Frontal cortex (tissue), 4 donors: ENCODE measurements around the gene MEGF11. TPM values are rescaled to one million over a fixed set of nuclear protein-coding genes. Genes with fewer than 3 reads are reported as not detected.
A peak's percentile ranks its signal among the peaks of the same experiment; 100 is the strongest.

Source experiments
- DNase-seq, 2 donors: peaks; one replicate each; pipeline ENCODE4 v3.0.0; 2012; ENCODE audit warnings: low spot score in 2 of 2
- FAIRE-seq: peaks from 2 replicates; lab custom pipeline; 2012; peaks lifted over from hg19 to GRCh38; lab: Jason Lieb, UNC
- total RNA-seq: library from RNA; depleted of rRNA; stranded (reverse); fragments of >200 nt; gene quantifications from one replicate; pipeline ENCODE4 v1.2.3, GENCODE V29; 2014
- donor health status: control.
- donor health status: control.
- donor health status: control.

The MEGF11 gene
- total RNA-seq, 1 donor from 2014 or later = 4.5 TPM

DNA sequence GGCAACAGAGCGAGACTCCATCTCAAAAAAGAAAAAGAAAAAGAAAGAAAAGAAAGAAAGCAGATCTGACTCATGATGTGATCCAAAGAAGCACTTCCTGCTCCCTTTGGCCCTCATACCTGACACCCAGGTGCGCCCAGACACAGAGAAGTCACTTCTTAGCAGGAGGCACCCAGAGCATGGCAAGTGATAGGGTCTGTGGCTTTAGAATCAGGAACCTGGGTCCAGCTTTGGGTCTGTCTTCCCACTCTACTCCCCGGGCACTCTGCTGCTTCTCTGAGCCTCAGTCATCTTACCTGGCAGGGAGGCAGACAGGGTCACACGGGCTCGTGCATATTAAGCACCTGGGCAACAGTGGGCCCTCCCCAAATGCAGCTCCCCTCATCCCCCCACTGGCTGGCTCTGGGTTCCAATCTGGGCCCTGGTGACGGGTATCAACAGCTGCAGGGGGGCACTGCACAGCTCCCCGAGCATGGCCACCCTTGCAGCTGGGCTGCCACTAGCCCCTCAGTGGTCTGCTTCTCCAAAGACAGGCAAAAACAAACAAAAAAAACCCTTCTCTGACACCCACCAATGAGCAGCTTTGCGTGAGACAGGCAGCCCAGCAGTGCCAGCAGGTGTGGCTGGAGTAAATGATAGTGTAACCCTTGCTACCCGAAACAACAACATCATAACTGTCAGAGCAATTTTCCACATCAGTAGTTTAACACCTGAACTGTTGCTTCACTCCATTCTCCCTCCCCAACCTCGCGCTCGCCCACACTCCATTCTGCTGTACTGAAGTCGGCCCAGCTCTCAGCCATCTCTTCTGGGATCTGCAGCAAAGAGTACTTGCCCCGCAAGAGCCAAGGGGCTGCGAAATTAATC, 99.8 kb downstream of the MEGF11 start:
- no peak for FAIRE-seq
- no peak for DNase-seq

DNA sequence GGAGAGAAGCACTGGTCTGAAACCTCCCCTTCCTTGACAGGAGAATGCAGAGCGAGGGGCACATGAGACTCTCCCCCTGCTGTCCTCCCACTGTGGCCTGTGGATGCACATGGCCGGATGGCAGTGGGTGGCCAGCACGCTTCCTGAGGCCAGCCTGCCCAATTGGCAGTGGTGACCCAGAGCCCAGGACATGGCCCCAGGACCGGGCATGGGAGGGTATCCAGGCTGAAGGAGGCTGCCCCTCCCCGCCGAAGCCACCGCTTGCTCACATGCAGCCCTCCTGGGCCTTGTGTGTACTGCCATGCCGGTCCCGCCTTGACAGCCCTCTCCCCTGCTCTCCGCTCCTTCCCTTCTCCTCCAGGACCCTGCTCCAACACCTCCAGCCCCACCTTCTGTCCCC, 100.9 kb downstream of the MEGF11 start:
- DNase-seq (no peak), FAIRE-seq (no peak)

DNA sequence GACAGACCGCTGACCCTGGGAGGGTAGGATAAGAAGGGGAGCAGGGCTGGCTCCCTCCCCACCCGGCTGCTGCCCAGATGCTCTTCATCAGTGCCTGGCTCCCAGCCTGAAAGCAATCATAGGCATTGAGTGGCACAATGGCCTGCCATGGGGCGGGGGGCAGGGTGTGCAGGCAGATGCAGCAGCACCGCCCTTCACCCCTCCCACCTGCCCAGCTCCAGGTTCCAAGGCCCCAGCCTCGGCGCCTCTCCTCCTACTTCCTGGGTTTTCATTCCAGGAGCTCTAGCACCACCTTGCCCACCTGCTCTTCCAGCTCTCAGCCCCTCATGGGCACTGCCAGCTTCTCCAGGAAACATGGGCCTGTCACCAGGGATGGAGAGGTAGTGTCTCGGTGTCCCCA, 101.7 kb downstream of the MEGF11 start:
- DNase-seq (no peak), FAIRE-seq (no peak)

DNA sequence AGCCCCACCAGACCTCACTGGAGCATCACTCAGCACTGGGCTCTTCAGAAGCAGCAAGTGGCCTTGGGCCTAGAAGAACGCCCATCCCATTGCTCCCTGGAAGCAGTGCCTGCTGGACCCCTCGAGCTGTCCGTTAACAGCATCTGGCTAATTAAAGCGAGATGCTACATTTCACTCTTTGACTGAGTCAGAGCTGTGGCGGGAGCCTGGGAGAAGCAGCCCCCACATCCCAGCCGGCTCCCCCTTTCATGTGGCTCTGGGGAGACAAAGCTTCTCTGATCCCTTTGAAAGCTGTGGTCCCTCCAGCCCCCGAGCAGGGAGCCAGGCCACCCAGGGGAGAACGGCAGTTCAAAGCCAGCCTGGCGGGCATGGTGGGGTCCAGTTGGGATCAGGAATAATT, 103.7 kb downstream of the MEGF11 start:
- FAIRE-seq (no peak), DNase-seq (no peak)

DNA sequence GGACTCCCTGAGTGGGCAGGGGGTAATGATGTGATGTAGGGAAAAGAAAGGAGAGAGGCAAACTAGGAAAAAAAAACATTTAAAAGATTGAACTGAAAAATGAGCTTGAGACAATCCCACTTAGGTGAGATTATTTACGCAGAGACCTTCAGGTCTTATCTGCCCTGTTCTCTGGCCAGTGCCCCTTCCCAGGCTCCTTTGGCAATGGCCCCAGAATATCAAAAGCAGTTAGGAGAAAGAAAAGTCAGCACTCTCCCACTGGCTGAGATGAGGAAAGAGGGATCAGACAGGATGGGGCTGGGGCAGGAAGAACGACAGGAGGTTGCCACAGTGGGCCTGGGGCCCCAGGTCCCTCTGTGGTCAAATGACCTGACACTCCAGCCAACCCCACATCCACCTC, 105.4 kb downstream of the MEGF11 start:
- DNase-seq (no peak), FAIRE-seq (no peak)

DNA sequence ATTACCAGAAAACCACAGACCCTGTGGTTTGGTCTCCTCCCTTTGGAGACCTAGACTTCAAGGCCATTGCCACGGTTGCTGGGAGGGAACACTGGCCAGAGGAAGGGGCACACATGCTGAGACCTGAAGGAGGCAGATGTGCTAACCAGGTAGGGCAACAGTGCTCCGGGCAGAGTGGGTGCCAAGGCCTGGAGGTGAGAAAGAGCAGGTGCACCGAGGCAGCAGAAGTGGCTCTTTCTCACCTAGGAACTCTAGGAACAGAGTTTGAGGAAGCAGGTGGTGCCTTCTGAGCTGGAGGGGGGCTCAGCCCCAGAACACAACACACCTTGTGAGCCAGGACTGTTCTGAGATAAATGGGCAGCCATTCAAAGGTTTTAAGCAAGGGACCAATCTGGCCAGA, 106.1 kb downstream of the MEGF11 start:
- FAIRE-seq (no peak), DNase-seq (no peak)

DNA sequence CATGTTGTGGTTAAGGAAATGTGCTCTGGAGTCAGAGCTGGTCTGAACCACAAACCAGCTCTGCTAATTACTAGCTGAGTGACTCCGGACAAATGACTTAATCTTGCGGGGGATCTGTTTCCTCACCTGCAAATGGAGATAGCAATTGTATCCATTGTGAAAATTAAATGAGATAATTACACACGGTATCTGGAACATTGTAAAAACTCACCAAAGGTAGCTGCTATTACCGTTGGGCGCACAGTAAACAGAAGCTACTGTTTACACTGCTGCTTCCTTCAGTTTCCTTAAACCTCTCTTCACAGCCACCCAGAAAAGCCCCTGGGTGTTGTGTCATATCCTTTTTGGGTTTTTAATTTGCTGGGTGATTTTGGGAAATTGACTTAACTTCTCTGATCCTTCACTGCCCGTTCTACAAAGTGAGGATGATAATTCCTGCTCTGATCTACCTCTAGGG, 107.8 kb downstream of the MEGF11 start:
- no peak for FAIRE-seq
- DNase-seq = no peak

DNA sequence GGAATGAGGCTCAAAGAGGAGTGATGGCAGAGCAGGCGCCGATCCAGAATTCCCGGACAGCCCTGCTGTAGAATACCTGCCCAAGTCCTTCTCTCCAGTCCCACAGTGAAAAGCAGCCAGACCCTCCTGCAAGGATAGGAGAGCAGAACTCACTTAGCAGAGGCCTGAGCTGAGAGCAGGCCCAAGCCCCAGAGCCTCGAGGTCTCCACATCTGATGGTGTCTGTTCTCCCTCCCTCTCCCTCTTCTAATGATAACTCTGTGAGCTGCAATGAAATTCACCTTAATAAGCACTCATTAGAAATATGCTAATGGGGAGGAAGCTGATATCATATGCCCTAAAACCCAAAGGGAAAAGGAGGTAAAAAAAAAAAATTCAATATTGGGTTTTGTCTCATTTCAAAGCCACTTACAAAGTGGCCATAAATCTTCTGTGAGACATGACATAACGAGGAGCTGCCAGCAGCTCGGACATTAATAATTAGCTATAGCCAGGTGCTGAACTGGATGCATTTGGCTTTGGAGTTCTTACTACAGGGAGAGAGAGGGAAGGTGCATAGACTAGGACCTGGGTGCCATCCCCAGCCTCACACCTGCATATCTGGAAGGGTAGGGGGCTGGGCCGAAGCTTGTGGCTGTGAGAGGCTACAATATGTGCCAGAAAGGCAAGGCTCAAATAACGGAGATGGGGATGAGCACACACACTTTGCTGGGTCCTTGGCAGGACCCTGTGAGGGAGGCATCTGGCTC, 108.4 kb downstream of the MEGF11 start:
- DNase-seq (no peak), FAIRE-seq (no peak)

DNA sequence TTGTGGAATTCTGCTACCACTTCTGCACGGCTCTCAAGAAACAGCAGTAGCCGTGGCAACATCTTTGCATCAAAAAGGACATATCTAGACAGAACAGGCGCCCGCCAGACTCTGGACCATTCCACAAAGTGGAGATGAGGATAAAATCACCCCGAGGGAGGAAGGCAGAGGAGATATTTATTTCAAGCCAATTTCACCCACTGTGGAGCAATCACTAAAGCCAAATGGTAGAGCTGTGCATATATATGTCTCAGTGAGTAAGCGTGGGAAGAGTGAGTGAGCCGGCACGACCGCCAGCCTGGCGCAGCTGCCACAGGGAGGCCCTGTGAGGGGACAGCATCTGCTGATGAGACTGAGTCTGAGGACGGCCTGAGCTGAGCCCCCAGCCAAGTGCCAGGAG, 111.3 kb downstream of the MEGF11 start:
- FAIRE-seq = no peak

DNA sequence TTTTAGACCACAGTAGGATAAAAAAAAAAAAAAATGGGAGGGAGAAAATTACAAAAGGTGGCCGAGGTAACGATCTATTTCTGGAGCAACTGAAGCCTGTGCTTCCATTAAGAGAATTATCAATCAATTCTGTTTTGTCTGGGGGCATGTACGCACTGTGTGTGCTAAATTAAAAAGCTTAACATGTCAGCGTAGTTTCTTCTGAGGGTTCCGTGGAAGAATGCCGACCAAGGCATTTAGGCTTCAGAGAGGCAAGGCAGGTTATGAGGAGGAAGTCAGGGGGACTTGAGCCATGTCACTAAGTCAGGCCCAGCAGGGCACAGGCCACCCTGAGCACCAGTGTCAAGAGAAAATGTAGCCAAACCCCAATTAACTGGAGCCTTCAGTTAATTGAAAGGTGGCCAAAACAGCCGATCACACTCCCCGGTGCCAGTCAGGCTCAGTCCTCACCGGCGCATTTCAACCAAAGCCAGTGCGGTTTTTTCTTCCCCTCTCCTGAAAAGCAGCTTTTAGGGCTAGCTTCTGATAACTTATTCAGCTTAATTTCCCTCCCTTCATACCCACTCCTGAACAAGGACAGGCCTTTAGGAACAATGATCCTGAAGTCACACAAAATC, 113.9 kb downstream of the MEGF11 start:
- FAIRE-seq = no peak

More for the DNA sequence above, 111.3 kb downstream of the MEGF11 start:
- DNase-seq = no peak

DNA sequence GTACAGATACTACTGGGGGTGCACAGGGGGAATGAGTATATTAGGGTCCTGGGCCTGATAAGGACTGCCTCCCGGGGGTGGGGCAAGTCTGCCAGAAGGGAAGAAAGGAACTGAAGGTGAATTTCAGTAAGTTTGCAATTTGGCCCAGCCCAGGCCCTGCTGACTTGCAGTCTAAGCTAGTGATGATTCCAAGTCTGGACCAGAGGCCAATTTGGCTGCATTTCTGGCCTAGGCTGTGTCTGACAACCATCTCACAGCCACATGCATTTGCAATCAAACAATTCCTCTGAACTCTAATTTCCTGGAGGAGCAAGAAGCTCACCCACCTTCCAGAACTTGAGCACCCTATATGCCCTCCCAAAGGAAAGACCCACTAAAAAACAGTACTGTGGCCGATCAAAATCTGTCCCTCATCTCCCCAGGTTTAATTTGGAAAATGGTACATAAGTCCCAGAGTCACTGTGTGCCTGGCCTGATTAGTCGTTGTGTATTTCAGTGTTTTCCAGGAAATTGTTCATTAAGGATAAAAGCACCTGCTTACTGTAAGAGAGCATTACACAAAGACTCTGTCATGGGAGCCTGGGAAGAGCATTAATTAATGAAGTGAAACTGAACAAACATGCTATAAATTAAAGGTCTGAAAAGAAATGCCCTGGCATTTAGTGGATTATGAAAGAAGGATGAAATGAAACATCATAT, 114.5 kb downstream of the MEGF11 start:
- FAIRE-seq = no peak
- no peak for DNase-seq

More for the DNA sequence above, 113.9 kb downstream of the MEGF11 start:
- no peak for DNase-seq

DNA sequence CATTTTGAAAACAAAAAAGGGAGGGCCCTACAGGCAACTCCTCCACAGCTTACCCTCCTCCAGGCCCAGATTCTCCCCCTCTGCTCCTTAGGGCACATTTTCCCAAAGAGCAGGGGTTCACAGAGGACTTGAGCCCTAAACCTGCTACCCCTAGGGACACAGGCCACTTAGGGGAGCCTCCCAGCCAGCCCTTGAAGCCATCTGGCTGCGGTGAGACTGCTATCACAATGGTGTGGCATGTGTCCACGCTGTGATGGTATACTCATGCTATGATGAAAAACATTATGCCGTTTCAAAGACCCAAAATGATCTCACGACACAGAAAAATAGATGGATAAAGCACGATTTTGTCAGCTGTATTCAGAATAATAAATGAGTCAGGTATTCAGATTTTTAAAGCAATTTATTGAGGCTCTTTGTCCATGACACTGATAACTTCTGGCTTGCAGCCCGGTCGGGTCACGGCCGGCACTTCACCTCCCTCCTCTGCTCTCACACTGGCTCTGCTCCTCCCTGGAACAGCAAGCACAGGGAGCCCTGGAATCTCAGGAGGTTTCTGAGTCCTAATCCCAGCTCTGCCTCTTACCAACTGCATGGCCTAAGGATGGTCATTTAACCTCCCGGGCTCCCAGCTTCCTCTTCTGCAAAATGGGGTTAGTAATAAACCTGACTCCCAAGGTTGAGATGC, 115.3 kb downstream of the MEGF11 start:
- DNase-seq (no peak), FAIRE-seq (no peak)

DNA sequence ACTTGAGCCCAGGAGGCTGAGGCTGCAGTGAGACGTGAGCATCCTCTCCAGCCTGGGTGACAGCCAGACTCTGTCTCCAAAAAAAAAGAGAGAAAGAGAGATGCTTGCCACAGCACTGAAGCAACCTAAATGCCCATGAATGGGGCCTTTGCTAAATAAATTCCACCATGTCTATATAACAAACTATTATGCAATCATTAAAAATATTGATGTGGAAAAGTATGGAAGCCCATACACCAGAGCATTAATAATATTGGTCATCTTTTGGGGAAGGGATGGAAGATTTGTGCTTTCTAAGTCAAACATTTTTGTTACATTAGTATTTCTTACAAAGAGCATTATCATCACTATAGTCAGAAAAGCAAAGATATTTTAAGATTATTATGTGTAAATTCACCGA, 116.6 kb downstream of the MEGF11 start:
- FAIRE-seq (no peak), DNase-seq (no peak)

DNA sequence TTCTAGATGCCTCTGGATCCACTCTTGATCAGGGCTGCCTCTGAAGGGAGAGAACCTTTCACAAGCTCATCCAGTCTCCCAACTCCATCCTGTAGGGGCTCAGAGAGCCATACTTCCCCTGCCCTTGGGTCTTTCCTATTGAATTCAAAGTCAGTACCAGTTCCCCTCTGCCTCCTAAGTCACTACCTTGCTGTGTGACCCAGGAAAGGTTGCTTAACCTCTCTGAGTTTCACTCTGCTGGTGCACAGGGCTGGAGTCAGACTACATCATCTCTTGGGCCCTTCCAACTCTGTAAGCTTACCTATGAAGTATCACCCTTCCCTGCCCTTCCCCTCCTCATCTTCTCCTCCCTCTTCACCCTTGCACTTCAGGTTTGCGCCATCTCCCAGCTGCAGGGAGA, 117.9 kb downstream of the MEGF11 start:
- FAIRE-seq (no peak), DNase-seq (no peak)

DNA sequence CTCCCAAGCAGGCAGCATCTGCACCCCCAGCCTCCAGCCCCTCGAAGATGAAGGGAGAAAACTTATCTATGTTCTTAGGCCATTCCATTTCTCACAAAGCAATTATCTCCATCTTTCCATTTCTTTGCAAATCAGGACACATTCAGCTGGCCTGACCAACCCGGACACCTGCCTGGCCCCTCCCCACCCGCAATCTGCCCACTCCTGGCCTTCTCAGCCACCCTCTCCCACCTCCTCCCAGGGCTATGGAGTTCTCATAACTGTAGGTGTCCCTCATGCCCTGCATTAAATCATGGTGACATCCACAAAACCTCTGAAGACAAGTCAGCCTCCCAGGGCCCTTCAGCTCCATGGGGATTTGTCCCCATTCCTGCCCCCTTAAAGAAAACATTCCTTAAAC, 119.3 kb downstream of the MEGF11 start:
- no peak for DNase-seq
- FAIRE-seq = no peak

DNA sequence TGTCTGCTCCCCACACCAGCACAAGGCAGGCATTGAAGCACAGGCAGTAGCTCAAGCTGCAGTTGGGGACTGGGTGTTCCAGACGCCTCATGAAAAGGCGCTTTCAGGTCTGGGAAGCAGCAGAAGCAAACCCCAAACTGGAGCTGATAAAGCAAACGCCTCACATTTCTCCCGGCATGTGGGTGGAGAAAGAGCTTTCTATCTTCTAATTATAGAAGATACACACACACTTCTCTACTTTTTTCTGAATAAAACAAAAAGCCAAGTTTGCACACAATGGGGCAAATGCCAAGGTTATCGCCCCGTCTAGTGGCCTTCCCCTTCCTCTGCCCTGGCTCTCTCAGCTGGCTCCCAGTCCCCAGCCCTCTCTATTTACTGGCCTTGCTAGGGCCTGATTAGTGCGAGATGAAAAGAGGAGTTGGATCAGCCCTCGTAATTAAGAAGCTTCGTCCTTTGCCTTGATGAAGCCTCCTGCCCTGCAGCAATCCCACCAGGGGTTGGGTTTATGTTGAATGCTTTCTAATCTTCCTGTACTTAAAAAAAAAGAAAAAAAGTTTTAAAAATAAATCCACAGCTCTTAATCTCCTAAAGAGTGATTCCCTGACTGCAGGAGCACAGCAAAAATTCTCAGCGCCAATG, 120.2 kb downstream of the MEGF11 start:
- DNase-seq (peak; percentile 19 to 34), FAIRE-seq (no peak)

DNA sequence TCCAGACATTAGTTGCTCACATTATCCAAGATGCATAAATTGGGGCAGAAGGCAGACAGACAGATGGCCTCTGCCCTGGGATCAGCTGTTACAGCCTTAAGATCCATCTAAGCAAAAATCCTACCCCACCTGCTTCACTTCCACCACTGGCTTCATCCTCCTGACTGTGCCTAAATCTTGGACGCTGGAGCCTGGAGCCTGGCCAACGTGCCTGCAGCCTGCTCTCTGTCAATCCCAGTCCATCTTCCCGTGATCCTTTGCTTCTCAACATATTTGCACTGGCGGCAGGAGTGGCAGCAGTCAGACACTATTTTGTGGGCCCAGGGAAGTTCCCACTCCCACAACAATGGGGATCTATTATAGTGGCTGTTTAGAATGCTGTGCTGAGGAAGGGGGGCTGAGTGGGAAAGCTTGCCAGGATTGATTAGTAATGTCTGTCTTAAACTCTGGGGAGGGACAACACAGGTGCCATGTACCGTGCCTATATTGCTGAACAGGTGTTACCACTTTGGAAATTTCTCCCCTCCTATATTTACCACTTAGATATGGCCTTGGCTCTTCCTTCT, 121.2 kb downstream of the MEGF11 start:
- FAIRE-seq = no peak
- no peak for DNase-seq

DNA sequence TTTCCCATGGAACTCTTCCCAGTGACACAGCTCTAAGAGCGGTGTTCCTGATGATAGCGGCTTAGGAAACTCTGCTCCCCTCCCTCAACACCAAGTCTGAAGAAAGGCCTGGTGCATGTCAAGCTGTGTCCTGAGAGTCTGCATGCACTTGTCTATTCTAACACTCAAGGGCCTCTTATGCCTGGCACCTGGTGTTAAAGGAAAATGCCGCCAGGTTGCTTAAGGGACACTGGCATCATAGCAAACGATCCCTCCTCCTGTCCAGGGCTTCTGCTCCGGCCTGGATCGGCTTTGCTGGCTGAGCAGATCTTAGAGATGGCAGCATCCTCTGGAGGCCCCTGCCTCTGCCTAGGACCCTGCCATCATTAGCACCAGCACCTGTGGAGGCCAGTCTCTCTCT, 121.7 kb downstream of the MEGF11 start:
- no peak for DNase-seq
- FAIRE-seq = no peak

DNA sequence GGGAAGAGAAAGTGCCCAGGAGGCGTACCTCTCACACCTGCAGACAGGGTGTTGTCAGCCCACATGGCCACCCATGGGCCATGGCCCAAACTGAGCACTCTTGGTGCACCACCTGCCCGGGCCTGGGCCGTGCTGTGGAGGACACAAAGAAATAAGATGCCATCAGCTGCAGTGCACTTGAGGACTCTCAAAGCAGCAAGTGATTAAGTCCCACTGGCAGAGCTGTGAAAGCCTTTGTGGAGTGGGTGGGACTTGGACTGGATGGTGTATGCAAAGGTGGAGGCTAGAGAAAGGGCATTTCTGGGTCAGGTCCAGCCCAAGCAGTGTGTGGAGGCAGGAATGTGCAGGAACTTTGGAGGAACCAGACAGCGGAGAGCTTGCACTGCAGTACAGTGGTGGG, 122.3 kb downstream of the MEGF11 start:
- FAIRE-seq (no peak), DNase-seq (no peak)
